ENCODE results near the gene ACBD6.

ACBD6 gene

DNA sequence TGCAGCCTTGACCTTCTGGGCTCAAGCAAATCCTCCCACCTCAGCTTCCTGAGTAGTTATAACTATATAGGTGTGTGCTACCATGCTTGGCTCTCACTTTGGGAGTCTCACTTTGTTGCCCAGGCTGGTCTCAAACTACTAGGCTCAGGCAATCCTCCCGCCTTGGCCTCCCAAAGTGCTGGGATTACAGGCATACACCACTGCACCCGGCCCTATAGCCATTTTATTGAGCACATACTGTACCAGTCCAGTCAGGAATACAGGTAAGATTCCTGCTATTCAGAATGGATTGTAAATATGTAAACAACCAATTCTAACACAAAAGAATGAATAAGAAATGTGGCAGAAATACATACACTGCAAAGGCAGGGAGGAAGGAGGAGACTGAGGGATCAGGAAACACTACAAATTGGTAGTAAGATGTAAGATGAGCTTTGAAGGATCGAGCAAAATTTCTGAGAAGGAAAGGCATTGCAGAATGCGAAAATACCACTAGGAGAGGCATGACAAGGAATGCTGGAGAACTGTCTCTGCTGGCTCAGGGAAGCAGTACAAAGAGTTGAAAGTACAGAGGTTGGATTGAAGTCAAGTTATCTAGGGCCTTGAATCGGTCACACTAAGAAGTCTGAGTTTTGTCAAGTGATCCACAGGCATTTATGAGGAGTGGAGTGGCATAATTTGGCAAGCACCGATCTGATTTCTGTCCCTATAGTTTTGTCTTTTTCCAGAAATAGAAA, 211.9 kb downstream of the ACBD6 start:
- H3K36me3 ChIP-seq (ENCODE audit: insufficient read depth, low read length): no peaks in the 10 kb centered on the region; the same call in 1 of the 2 replicates
- no peaks in the 10 kb centered on the region for H3K27me3 ChIP-seq (ENCODE audit: insufficient read depth, low read length)
- TF ChIP-seq EZH2 (IDR thresholded peaks at IDR 0.05; ENCODE audit: borderline replicate concordance, low read length): no peak
- TF ChIP-seq, protein P1, sequence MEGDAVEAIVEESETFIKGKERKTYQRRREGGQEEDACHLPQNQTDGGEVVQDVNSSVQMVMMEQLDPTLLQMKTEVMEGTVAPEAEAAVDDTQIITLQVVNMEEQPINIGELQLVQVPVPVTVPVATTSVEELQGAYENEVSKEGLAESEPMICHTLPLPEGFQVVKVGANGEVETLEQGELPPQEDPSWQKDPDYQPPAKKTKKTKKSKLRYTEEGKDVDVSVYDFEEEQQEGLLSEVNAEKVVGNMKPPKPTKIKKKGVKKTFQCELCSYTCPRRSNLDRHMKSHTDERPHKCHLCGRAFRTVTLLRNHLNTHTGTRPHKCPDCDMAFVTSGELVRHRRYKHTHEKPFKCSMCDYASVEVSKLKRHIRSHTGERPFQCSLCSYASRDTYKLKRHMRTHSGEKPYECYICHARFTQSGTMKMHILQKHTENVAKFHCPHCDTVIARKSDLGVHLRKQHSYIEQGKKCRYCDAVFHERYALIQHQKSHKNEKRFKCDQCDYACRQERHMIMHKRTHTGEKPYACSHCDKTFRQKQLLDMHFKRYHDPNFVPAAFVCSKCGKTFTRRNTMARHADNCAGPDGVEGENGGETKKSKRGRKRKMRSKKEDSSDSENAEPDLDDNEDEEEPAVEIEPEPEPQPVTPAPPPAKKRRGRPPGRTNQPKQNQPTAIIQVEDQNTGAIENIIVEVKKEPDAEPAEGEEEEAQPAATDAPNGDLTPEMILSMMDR (IDR thresholded peaks at IDR 0.05; ENCODE audit: low read length): no peak
- H3K79me2 ChIP-seq (ENCODE audit: insufficient read depth, low read length): no peaks in the 10 kb centered on the region
- no peaks in the 10 kb centered on the region for H3F3A ChIP-seq (ENCODE audit: insufficient read depth, low read length)
- H3K9me2 ChIP-seq (ENCODE audit: low read depth, low read length): no peaks in the 10 kb centered on the region
- H3K4me1 ChIP-seq (ENCODE audit: insufficient read depth, low read length, severe bottlenecking): no peaks in the 10 kb centered on the region
- H4K20me1 ChIP-seq (ENCODE audit: insufficient read depth, low read length): no peaks in the 10 kb centered on the region
- no peaks in the 10 kb centered on the region for H3K9me3 ChIP-seq (ENCODE audit: low read length)
- no peak overlapping the region for H3K27ac ChIP-seq (ENCODE audit: low read depth, low read length, poor library complexity, severe bottlenecking)
- no peak overlapping the region for H2AFZ ChIP-seq (ENCODE audit: low read length)
- no peak overlapping the region for H3K4me2 ChIP-seq (ENCODE audit: low read length)
- no peak overlapping the region for H3K4me3 ChIP-seq (ENCODE audit: low read depth, low read length, poor library complexity, severe bottlenecking)
- H3K9ac ChIP-seq (ENCODE audit: low read length): no peak overlapping the region

DNA sequence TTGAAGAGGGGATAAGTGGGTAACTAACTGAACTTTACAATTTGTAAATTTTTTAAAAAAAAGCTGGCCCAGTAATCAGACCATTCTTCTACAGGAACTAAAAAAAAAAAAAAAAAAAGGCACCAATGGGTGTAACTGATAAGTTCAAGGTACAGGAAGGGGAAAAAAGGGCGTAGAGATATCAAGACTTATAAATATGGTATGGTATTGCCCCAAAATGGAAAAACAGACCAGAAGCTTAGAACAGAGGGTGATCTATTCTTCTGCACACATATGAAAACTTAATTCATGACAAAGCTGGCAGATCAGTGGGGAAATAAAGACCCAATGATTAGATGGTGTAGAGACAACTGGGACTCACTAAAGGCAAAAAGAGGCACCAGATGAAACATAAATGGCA, 213.4 kb downstream of the ACBD6 start:
- H3K4me3 ChIP-seq (ENCODE audit: low read depth, low read length, poor library complexity, severe bottlenecking): no peak overlapping the region
- H3K4me1 ChIP-seq (ENCODE audit: insufficient read depth, low read length, severe bottlenecking): no peaks in the 10 kb centered on the region
- no peaks in the 10 kb centered on the region for H3K9me3 ChIP-seq (ENCODE audit: low read length)
- no peak overlapping the region for H3K4me2 ChIP-seq (ENCODE audit: low read length)
- H4K20me1 ChIP-seq (ENCODE audit: insufficient read depth, low read length): no peaks in the 10 kb centered on the region
- H3K27ac ChIP-seq (ENCODE audit: low read depth, low read length, poor library complexity, severe bottlenecking): no peak overlapping the region
- no peak for TF ChIP-seq EZH2 (IDR thresholded peaks at IDR 0.05; ENCODE audit: borderline replicate concordance, low read length)
- TF ChIP-seq, protein P1 (IDR thresholded peaks at IDR 0.05; ENCODE audit: low read length): no peak
- no peaks in the 10 kb centered on the region for H3K27me3 ChIP-seq (ENCODE audit: insufficient read depth, low read length)
- H2AFZ ChIP-seq (ENCODE audit: low read length): no peak overlapping the region
- no peaks in the 10 kb centered on the region for H3K9me2 ChIP-seq (ENCODE audit: low read depth, low read length)
- H3F3A ChIP-seq (ENCODE audit: insufficient read depth, low read length): no peaks in the 10 kb centered on the region
- no peaks in the 10 kb centered on the region for H3K79me2 ChIP-seq (ENCODE audit: insufficient read depth, low read length)
- no peaks in the 10 kb centered on the region; the same call in 1 of the 2 replicates for H3K36me3 ChIP-seq (ENCODE audit: insufficient read depth, low read length)
- H3K9ac ChIP-seq (ENCODE audit: low read length): no peak overlapping the region

DNA sequence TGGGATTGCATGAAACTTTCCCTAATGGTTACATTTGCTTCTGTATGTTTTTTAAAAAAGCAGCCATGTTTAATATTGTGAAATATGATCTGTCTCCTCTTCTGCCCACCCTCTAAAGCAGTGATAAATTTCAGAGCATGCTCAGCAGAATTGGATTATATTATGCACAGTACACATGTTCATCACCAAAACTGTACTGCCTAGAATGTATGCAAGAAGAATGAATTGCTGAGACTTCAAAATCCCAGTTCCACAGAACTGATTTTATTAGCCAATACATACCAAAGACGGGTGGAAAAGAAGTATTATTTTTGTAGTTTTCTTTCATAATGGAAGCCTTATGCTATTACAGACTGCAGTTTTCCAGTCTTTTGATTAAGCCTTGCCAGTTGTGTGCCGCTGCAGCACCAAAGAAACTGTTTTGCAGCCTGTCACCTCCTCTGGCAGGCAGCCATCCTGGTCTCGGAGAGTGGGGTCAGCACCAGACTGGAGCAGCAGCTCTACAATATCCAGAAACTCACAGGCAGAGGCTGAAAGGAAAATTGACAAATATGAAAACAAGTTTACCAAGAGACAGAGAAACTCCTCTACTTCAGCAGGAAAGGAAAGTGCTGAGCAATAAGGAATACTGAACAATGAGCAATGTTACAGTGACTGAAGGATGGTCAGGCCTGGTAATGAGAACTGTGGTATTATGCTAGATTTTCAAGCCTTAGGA, 214.2 kb downstream of the ACBD6 start:
- H3K36me3 ChIP-seq (ENCODE audit: insufficient read depth, low read length): no peaks in the 10 kb centered on the region; the same call in 1 of the 2 replicates
- H3K4me2 ChIP-seq (ENCODE audit: low read length): no peak overlapping the region
- no peaks in the 10 kb centered on the region for H3F3A ChIP-seq (ENCODE audit: insufficient read depth, low read length)
- no peaks in the 10 kb centered on the region for H3K4me1 ChIP-seq (ENCODE audit: insufficient read depth, low read length, severe bottlenecking)
- H3K79me2 ChIP-seq (ENCODE audit: insufficient read depth, low read length): no peaks in the 10 kb centered on the region
- H4K20me1 ChIP-seq (ENCODE audit: insufficient read depth, low read length): no peaks in the 10 kb centered on the region
- no peak overlapping the region for H3K4me3 ChIP-seq (ENCODE audit: low read depth, low read length, poor library complexity, severe bottlenecking)
- H2AFZ ChIP-seq (ENCODE audit: low read length): no peak overlapping the region
- no peak overlapping the region for H3K27ac ChIP-seq (ENCODE audit: low read depth, low read length, poor library complexity, severe bottlenecking)
- H3K9me3 ChIP-seq (ENCODE audit: low read length): no peaks in the 10 kb centered on the region
- no peak for TF ChIP-seq EZH2 (IDR thresholded peaks at IDR 0.05; ENCODE audit: borderline replicate concordance, low read length)
- TF ChIP-seq, protein P1 (IDR thresholded peaks at IDR 0.05; ENCODE audit: low read length): no peak
- H3K9me2 ChIP-seq (ENCODE audit: low read depth, low read length): no peaks in the 10 kb centered on the region
- H3K27me3 ChIP-seq (ENCODE audit: insufficient read depth, low read length): no peaks in the 10 kb centered on the region
- no peak overlapping the region for H3K9ac ChIP-seq (ENCODE audit: low read length)
